Muscle of leg (tissue), 11 donors: ENCODE measurements around the gene CREG2. TPM values are rescaled to one million over a fixed set of nuclear protein-coding genes. Genes with fewer than 3 reads are reported as not detected.

Experiments
- DNase-seq: peaks from one replicate; pipeline ENCODE4 v3.0.0; 2013
- H3K27ac ChIP-seq: one replicate; pipeline ENCODE4 v1.5.1; 2013; ENCODE audit warnings: mild to moderate bottlenecking, low read length, control low read depth
- H3K27me3 ChIP-seq: one replicate; pipeline ENCODE4 v1.6.1; 2013; ENCODE audit warnings: low read length; ENCODE audit not compliant: control insufficient read depth, insufficient read depth
- H3K36me3 ChIP-seq: one replicate; pipeline ENCODE4 v1.6.1; 2013; ENCODE audit warnings: low read length; ENCODE audit not compliant: control insufficient read depth, insufficient read depth
- H3K4me1 ChIP-seq: one replicate; pipeline ENCODE4 v1.6.1; 2013; ENCODE audit warnings: low read length; ENCODE audit not compliant: control insufficient read depth, insufficient read depth
- H3K4me3 ChIP-seq: one replicate; pipeline ENCODE4 v1.5.1; 2013; ENCODE audit warnings: low read length, control low read depth
- H3K9me3 ChIP-seq: replicated peaks from 2 replicates; pipeline ENCODE4 v1.6.1; 2013; ENCODE audit warnings: low read depth, low read length; ENCODE audit not compliant: control insufficient read depth
- WGBS: methylation state at CpG from one replicate; pipeline ENCODE4 v1.1.5; 2013; ENCODE audit warnings: missing lambda C conversion rate; ENCODE audit not compliant: insufficient coverage; 5-methylcytosine and 5-hydroxymethylcytosine counted together
- polyA plus RNA-seq, 8 donors: library from polyadenylated mRNA; unstranded; fragments of 120-200 nt; gene quantifications; one replicate each; pipeline versions ENCODE4 v1.2.1 to v1.2.3, GENCODE V29; 2013; ENCODE audit warnings: inconsistent platforms in 1 of 8, low replicate concordance in 1 of 8; ENCODE audit not compliant: insufficient read length in 8 of 8, insufficient read depth in 1 of 8
- total RNA-seq: library from RNA; stranded (reverse); fragments of 120-200 nt; gene quantifications from one replicate; pipeline ENCODE4 v1.2.4, GENCODE V29; 2013

The CREG2 gene
- total and polyA plus RNA-seq, 9 donors, result 2.4 to 5.3 (median 3.5) TPM

DNA sequence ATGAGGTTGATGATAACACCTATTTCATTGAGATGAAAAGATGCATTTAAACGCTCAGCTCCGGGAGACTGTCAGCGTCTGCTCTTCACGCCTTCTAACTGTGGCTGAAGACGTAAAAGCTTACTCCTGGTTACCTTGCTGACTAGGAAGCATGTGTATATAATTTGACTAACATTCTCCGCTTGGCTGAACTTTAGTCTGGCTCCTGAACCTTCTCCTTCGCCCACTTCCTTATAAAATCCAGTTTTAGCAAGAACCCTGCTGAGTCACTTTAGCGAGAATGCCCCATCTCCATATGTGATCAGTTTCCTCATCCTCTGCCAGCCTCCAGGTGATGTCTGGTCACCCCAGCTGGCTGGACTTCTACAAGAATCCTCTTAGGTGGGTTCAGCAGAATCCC lies 12.7 kb upstream of the CREG2 start:
- no peak overlapping the region for H3K4me3 ChIP-seq
- DNase-seq, result no peak
- peaks cover 14% of the 10 kb centered on the region for H3K4me1 ChIP-seq
- no peak overlapping the region for H3K27ac ChIP-seq
- peaks cover 8% of the 10 kb centered on the region for H3K27me3 ChIP-seq
- WGBS, result 60% methylated on average over 3 of the region's 8 CpGs
- no peaks in the 10 kb centered on the region for H3K9me3 ChIP-seq
- H3K36me3 ChIP-seq, result no peaks in the 10 kb centered on the region

DNA sequence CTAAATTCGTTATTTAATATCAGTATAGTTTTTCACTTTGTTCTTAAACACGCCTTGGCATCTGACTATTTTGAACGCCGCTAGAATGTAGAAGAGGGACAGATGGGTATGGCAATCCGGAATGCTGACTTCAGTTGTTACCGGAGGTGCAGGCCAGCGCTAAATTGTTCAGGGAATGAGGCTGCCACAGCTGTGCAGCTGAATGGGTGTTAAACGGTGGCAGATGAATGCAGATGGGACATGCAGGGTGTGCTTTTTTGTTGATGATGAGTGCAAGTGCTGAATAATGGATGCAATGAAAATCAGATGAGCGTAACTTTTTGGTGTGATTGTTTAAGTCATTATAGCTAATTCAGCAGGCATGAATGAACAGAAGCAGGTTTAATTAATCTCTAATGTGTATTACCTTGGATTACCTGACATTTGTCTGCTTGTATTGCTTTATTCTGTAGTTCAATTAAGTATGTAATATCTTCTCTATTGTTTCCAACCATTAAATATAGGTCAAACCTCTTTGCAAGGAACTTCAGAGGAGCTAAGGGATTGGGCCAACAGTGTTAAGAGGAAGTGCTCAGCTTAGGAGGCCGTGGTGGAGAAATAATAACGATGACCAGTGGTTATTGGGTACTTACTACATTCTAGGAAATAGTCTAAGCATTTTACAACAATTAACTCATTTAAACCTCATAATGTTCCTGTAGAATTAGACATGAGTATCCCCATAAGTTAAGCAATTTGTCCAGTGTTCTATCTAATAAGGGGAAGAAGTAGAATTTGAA lies 11.9 kb upstream of the CREG2 start:
- Histone ChIP-seq H3K9me3 (no peaks in the 10 kb centered on the region), H3K27me3 (peaks cover 8% of the 10 kb centered on the region), H3K4me3 (no peak overlapping the region), H3K27ac (no peak overlapping the region), H3K36me3 (no peaks in the 10 kb centered on the region), H3K4me1 (peaks cover 14% of the 10 kb centered on the region)
- DNase-seq, result no peak
- WGBS, result 67% methylated on average over 5 of the region's 11 CpGs

DNA sequence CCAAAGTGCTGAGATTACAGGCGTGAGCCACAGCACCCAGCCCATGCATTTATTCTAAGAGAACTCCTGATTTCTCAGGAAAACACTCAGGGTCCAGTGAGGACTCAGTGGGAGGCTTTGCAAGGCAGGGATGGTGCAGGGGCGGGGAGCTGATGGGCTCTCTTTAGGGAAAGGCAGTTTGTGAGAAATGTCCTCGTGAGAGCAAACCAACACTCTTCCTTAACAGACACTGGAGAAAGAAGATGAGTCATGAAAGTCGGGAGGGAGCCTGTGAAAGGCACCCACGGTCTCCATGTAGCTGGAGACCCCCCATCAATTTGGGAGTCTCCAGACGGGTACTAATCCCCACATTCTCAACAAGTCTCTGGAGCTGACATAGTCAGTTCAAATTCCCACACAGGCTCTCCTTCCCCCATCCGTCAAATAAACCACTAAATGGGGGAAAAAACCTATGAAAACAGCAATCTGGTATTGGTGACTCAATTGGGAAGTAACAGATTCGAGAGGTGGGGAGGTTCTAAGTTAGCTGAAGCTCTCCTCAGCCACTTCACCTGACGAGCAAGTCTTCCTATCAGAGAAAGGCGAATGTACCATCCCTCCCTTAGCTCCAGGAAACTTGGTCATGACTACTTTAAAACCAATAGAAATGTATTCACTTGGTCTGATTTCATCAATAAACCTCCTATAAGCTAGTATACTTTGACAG lies 11.0 kb upstream of the CREG2 start:
- peaks cover 8% of the 10 kb centered on the region for H3K27me3 ChIP-seq
- H3K4me1 ChIP-seq, result peaks cover 14% of the 10 kb centered on the region
- WGBS, result 77% methylated on average over 5 of the region's 10 CpGs
- no peak for DNase-seq
- no peak overlapping the region for H3K4me3 ChIP-seq
- H3K27ac ChIP-seq, result no peak overlapping the region
- H3K36me3 ChIP-seq, result no peaks in the 10 kb centered on the region
- H3K9me3 ChIP-seq, result no peaks in the 10 kb centered on the region

DNA sequence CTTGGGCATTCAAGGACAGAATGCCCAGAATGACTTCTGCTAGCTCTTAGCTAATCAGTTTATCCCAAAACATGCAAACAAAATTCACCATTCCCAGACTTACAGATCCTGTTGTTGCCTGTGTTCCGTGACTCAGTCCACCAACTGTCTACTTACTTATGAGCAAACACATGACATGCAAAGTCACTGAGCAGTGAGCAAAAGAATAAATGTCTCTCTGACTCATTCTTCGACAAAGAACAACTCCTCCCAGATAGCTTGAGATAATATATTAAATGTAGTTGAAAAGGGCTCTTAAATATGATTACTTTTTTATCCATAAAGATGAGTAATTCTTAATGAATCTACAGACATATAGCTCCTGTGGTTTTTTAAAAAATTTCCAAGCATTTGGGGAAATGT lies 9.0 kb upstream of the CREG2 start:
- Histone ChIP-seq H3K36me3 (no peaks in the 10 kb centered on the region), H3K9me3 (no peaks in the 10 kb centered on the region), H3K27me3 (peaks cover 5% of the 10 kb centered on the region), H3K4me3 (no peak overlapping the region), H3K27ac (no peak overlapping the region), H3K4me1 (peaks cover 10% of the 10 kb centered on the region)
- no peak for DNase-seq
- no CpG with 5 or more reads among the region's 2 CpGs for WGBS

DNA sequence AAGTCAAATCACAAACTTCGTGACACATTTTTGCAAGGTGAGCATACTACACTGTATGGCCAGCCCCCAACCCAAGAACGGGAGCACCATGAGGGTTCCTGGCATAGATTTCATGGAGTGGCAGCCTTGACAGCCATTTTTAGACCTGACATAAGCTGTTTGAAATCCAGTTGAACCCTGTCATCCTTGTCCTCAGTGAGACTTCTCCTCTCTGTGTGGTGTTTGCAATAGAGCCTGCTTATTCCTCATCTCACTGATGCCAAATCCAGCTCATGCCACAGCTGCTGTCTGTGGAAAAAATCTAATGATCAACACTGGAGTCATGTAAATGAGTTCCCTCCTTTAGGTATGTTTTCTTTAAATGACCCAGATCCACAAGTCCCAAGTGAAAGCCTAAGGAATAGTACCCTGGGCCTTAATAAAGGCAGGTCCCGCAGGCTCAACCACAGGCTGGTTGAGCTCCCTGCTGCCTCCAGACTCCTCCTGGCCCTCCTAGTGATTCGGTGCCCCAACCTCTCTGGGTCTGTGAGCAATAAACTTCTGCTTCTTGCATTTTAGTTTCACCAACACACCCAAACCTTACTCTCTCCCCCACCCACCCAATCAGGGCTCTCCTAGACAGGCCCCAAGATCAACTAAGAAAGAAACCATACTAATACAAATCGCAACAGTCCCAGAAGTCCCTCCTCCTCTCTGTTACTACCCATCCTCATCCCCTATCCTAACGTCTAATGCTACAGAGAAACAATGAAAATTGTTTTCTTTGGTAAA lies 8.4 kb upstream of the CREG2 start:
- H3K27me3 ChIP-seq, result peaks cover 5% of the 10 kb centered on the region

DNA sequence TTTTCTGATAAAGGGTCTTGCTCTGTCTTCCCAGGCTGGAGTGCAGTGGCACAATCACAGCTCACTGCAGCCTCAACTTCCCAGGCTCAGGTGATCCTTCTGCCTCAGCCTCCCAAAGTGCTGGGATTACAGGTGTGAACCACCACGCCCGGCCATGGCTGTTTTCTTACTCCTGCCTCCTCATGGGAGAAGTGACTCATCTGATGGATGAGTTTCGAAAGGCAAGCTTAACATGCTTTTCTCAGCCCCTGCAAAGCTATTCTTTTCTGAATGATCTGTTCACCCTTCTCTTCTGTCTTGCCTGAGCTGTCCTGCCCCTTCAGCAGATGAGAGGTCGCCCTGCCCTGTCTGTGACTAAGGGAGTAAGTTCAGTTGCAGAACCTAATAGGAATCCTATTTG lies 929 bp upstream of the CREG2 start:
- DNase-seq, result no peak
- H3K4me1 ChIP-seq, result peaks cover 10% of the 10 kb centered on the region
- no peaks in the 10 kb centered on the region for H3K36me3 ChIP-seq
- H3K9me3 ChIP-seq, result no peaks in the 10 kb centered on the region
- no peak overlapping the region for H3K4me3 ChIP-seq
- H3K27me3 ChIP-seq, result peaks cover 41% of the 10 kb centered on the region
- WGBS, result no CpG with 5 or more reads among the region's 4 CpGs
- no peak overlapping the region for H3K27ac ChIP-seq

More for the DNA sequence above, 8.4 kb upstream of the CREG2 start:
- DNase-seq, result no peak
- Histone ChIP-seq H3K27ac (no peak overlapping the region), H3K36me3 (no peaks in the 10 kb centered on the region), H3K4me1 (peaks cover 8% of the 10 kb centered on the region), H3K9me3 (no peaks in the 10 kb centered on the region), H3K4me3 (no peak overlapping the region)
- WGBS, result 59% methylated on average over 3 of the region's 6 CpGs

DNA sequence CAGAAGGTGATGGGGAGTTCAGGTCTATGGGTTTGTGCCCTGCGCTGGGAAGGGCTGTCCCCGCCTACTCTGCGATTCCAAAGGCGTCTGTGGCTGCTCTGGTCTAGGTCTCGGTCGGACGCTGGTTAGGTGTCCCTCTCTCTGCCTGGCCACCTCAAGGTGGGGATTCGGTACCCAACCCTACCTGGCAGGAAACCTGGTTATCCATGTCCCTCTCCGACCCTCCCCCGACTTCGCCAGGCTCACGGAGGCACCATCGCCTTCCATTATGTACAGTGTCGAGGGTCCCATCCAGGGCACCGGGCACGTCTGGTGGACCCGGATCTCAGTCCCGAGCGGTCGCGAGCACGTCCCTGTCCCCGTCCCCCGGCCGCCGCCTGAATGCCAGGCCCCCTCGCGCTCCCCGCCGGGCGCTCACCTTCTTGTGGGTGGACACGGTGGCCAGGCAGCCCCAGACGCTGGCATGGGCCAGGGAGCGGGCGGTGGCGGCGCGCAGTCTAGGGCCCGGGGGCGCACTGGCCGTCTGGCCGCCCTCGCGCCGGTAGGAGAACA lies 628 bp downstream of the CREG2 start:
- 2% methylated on average over 45 of the region's 45 CpGs for WGBS
- no peak overlapping the region for H3K27ac ChIP-seq
- no peaks in the 10 kb centered on the region for H3K36me3 ChIP-seq
- no peak for DNase-seq
- H3K9me3 ChIP-seq, result no peaks in the 10 kb centered on the region
- H3K27me3 ChIP-seq, result peaks cover 41% of the 10 kb centered on the region
- H3K4me1 ChIP-seq, result peaks cover 10% of the 10 kb centered on the region
- peak overlapping the region; percentile 33 for H3K4me3 ChIP-seq

DNA sequence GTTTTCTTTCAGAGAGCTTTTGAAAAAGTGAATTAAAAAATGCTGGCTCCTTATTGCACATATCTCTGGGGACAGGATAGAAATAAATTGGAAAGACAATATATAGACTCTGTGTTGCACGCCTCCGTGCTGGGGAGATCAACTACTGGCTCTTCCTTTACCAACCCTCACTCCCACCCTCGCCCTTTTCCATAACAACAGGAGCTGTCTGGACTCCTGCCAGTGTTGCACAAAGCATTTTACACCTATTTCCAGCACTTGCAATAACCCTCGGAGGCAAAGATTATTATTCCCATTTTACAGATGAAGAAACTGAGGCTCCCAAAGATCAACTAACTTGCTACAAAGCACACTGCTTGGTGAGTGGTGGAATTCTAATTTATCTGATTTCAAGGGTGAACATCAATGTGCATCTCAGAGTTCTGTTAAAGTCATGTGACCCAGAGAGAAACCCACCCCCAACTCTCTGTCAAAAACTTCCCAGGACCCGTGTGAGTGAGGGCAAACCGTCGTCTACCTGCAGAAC lies 4.2 kb downstream of the CREG2 start:
- 61% methylated on average over 6 of the region's 7 CpGs for WGBS
- Histone ChIP-seq H3K9me3 (no peaks in the 10 kb centered on the region), H3K27ac (peak overlapping the region; percentile 74), H3K36me3 (no peaks in the 10 kb centered on the region), H3K4me3 (no peak overlapping the region), H3K27me3 (peaks cover 37% of the 10 kb centered on the region), H3K4me1 (peaks cover 16% of the 10 kb centered on the region)
- DNase-seq, result no peak

DNA sequence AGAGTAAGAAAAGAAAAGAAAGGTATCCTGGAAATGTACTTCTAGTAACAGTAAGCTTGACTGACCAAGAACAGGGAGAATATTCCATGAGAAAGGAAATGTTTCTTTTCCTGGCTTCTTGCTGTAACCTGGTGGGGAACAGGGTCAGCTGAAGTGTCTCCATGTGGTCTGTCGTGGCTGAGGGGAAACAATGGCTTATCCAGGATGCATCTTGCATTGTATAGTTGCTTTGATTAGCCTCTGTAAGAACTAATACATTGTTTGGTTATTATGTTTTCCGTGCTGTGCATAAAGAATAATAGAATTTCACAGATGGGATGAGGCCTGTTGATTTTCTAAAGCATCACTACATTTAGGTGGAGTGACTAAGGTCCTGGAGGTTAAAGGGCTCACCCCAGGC lies 4.9 kb downstream of the CREG2 start:
- peaks cover 12% of the 10 kb centered on the region for H3K4me1 ChIP-seq
- no peaks in the 10 kb centered on the region for H3K9me3 ChIP-seq
- no peaks in the 10 kb centered on the region for H3K36me3 ChIP-seq
- WGBS, result no CpG with 5 or more reads among the region's 2 CpGs
- H3K4me3 ChIP-seq, result no peak overlapping the region
- DNase-seq, result peak; percentile 44
- H3K27ac ChIP-seq, result peak overlapping the region; percentile 74
- peaks cover 31% of the 10 kb centered on the region for H3K27me3 ChIP-seq
